HepG2 (cell line): ENCODE data around the gene EMC1. TPM values are rescaled to one million over a fixed set of nuclear protein-coding genes. Genes with fewer than 3 reads are reported as not detected.

ENCODE experiments used
- BRD4 ChIP-seq: sonication (generic); formaldehyde crosslinking; IDR thresholded peaks from 2 replicates; pipeline ENCODE4 v1.4.0; 2020; ENCODE audit warnings: missing genetic modification reagents
- EED ChIP-seq: sonication (generic); formaldehyde crosslinking; IDR thresholded peaks from 2 replicates; pipeline ENCODE4 v1.5.0; 2020; ENCODE audit warnings: mild to moderate bottlenecking, missing genetic modification reagents
- IRX3 ChIP-seq: sonication (generic); formaldehyde crosslinking; IDR thresholded peaks from 2 replicates; pipeline ENCODE4 v1.8.1; 2023; ENCODE audit warnings: mild to moderate bottlenecking, low read depth, missing genetic modification reagents, borderline replicate concordance
- JUNB ChIP-seq: sonication (generic); formaldehyde crosslinking; IDR thresholded peaks from 2 replicates; pipeline ENCODE4 v1.8.0; 2022; ENCODE audit warnings: missing genetic modification reagents, mild to moderate bottlenecking, borderline replicate concordance
- KAT7 ChIP-seq: IDR thresholded peaks from 2 replicates; pipeline ENCODE4 v1.6.1; 2018; ENCODE audit warnings: borderline replicate concordance, missing compliant biosample characterization
- MIER2 ChIP-seq: IDR thresholded peaks from 2 replicates; pipeline ENCODE4 v1.6.1; 2016; ENCODE audit warnings: missing biosample characterization, missing genetic modification reagents
- MZF1 ChIP-seq: sonication (generic); formaldehyde crosslinking; IDR thresholded peaks from 2 replicates; pipeline ENCODE4 v1.8.1; 2023; ENCODE audit warnings: mild to moderate bottlenecking, missing genetic modification reagents, borderline replicate concordance
- NCOA1 ChIP-seq: sonication (generic); formaldehyde crosslinking; IDR thresholded peaks from 2 replicates; pipeline ENCODE4 v1.9.0; 2021; ENCODE audit warnings: missing genetic modification reagents
- NR1H2 ChIP-seq: sonication (generic); formaldehyde crosslinking; IDR thresholded peaks from 2 replicates; pipeline ENCODE4 v1.8.1; 2022; ENCODE audit warnings: low read depth, missing genetic modification reagents, borderline replicate concordance
- ZFP36L2 ChIP-seq: sonication (generic); formaldehyde crosslinking; IDR thresholded peaks from 2 replicates; pipeline ENCODE4 v1.4.0; 2020; ENCODE audit warnings: missing genetic modification reagents
- ZIK1 ChIP-seq: sonication (generic); formaldehyde crosslinking; IDR thresholded peaks from 2 replicates; pipeline ENCODE4 v1.5.0; 2020; ENCODE audit warnings: mild to moderate bottlenecking, low read depth, missing genetic modification reagents, borderline replicate concordance
- ZMAT3 ChIP-seq: sonication (generic); formaldehyde crosslinking; conservative IDR thresholded peaks from 2 replicates; pipeline ENCODE4 v1.7.0; 2021; ENCODE audit warnings: missing genetic modification reagents
- ZNF17 ChIP-seq: sonication (generic); formaldehyde crosslinking; IDR thresholded peaks from 2 replicates; pipeline ENCODE4 v1.5.0; 2020; ENCODE audit warnings: mild to moderate bottlenecking, missing genetic modification reagents
- ZNF274 ChIP-seq: sonication (generic); formaldehyde crosslinking; IDR thresholded peaks from 2 replicates; pipeline ENCODE4 v1.5.1; 2020; ENCODE audit warnings: mild to moderate bottlenecking, missing genetic modification reagents
- ZNF282 ChIP-seq: fragments of 450-650 bp; IDR thresholded peaks from 2 replicates; pipeline ENCODE4 v1.6.1; 2018; ENCODE audit not compliant: partially characterized antibody
- ZNF317 ChIP-seq: sonication (generic); formaldehyde crosslinking; IDR thresholded peaks from 2 replicates; pipeline ENCODE4 v1.5.0; 2020; ENCODE audit warnings: mild to moderate bottlenecking, missing genetic modification reagents
- ZNF441 ChIP-seq: sonication (generic); formaldehyde crosslinking; IDR thresholded peaks from 2 replicates; pipeline ENCODE4 v1.7.0; 2021; ENCODE audit warnings: missing genetic modification reagents, borderline replicate concordance
- ZNF614 ChIP-seq: IDR thresholded peaks from 2 replicates; pipeline ENCODE4 v1.6.1; 2018; ENCODE audit warnings: missing biosample characterization, missing genetic modification reagents, inconsistent platforms, borderline replicate concordance
- ZNF724P ChIP-seq: sonication (generic); formaldehyde crosslinking; IDR thresholded peaks from 2 replicates; pipeline ENCODE4 v1.8.0; 2022; ENCODE audit warnings: missing genetic modification reagents, borderline replicate concordance
- ZNF841 ChIP-seq: sonication (generic); formaldehyde crosslinking; IDR thresholded peaks from 2 replicates; pipeline ENCODE4 v1.8.1; 2023; ENCODE audit warnings: missing genetic modification reagents, borderline replicate concordance
- polyA plus RNA-seq, 8 experiments: library from polyadenylated mRNA; depleted of rRNA in 3 of 8; stranded (reverse) in 7 of 8; unstranded in 1 of 8; fragments of >200 nt; fragmentation: Illumina TruSeq in 4 of 8; extraction: Trizol in 4 of 8; gene quantifications; 2 replicates each; pipeline versions ENCODE4 v1.2.1 to v1.2.3, GENCODE V29; 2011 to 2016; ENCODE audit warnings: low read depth in 4 of 8, missing spikeins in 1 of 8, mixed read lengths in 1 of 8; ENCODE audit not compliant: insufficient read depth in 1 of 8
- total RNA-seq, 5 experiments: library from RNA; depleted of rRNA; stranded (reverse); fragments of >200 nt; fragmentation: Illumina TruSeq; extraction: Trizol; gene quantifications; 2 replicates each; pipeline ENCODE4 v1.2.3, GENCODE V29; 2016; ENCODE audit warnings: low read depth in 1 of 5
- TF ChIP-seq, protein P1 (sequence below), 2 experiments: fragments of 450-650 bp in 1 of 2; sonication (generic) in 1 of 2; formaldehyde crosslinking in 1 of 2; IDR thresholded peaks; 2 replicates each; pipeline versions ENCODE4 v1.6.1 to v1.8.0; 2016 to 2022; ENCODE audit warnings: antibody characterized with exemption in 1 of 2, mild to moderate bottlenecking in 1 of 2, missing genetic modification reagents in 1 of 2

EMC1 gene
- total and polyA plus RNA-seq, 2 of the 13 experiments (the other 11 are each of a cell fraction or from before 2014, with no cell fraction given): 38.0 to 61.3 TPM

- TF ChIP-seq, protein P1, sequence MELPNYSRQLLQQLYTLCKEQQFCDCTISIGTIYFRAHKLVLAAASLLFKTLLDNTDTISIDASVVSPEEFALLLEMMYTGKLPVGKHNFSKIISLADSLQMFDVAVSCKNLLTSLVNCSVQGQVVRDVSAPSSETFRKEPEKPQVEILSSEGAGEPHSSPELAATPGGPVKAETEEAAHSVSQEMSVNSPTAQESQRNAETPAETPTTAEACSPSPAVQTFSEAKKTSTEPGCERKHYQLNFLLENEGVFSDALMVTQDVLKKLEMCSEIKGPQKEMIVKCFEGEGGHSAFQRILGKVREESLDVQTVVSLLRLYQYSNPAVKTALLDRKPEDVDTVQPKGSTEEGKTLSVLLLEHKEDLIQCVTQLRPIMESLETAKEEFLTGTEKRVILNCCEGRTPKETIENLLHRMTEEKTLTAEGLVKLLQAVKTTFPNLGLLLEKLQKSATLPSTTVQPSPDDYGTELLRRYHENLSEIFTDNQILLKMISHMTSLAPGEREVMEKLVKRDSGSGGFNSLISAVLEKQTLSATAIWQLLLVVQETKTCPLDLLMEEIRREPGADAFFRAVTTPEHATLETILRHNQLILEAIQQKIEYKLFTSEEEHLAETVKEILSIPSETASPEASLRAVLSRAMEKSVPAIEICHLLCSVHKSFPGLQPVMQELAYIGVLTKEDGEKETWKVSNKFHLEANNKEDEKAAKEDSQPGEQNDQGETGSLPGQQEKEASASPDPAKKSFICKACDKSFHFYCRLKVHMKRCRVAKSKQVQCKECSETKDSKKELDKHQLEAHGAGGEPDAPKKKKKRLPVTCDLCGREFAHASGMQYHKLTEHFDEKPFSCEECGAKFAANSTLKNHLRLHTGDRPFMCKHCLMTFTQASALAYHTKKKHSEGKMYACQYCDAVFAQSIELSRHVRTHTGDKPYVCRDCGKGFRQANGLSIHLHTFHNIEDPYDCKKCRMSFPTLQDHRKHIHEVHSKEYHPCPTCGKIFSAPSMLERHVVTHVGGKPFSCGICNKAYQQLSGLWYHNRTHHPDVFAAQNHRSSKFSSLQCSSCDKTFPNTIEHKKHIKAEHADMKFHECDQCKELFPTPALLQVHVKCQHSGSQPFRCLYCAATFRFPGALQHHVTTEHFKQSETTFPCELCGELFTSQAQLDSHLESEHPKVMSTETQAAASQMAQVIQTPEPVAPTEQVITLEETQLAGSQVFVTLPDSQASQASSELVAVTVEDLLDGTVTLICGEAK (IDR thresholded peaks at IDR 0.05): no peak
- TF ChIP-seq, protein P1 (CRISPR knock-in tag; IDR thresholded peaks at IDR 0.05): peak; percentile 71; the same call in 1 of the 2 replicates
- TF ChIP-seq ZNF841 (CRISPR knock-in tag) (no peak), ZIK1 (CRISPR knock-in tag) (peak; percentile 96), ZNF282 (no peak), KAT7 (CRISPR knock-in tag) (peak; percentile 62; the same call in 1 of the 2 replicates), JUNB (CRISPR knock-in tag) (no peak), ZNF17 (no peak), ZFP36L2 (CRISPR knock-in tag) (no peak), ZNF274 (CRISPR knock-in tag) (peak; percentile 79), ZNF724P (CRISPR knock-in tag) (peak; percentile 89; the same call in 1 of the 2 replicates), EED (CRISPR knock-in tag) (no peak; the same call in 1 of the 2 replicates), NCOA1 (CRISPR knock-in tag) (peak; percentile 68; the same call in 1 of the 2 replicates), MZF1 (CRISPR knock-in tag) (peak; percentile 39; the same call in 1 of the 2 replicates), BRD4 (0 out of 2 replicates have a peak, but pooled peaks have one; percentile 65), ZMAT3 (CRISPR knock-in tag) (peak; percentile 95), NR1H2 (peak; percentile 49; the same call in 1 of the 2 replicates), MIER2 (CRISPR knock-in tag) (peak; percentile 48), ZNF614 (CRISPR knock-in tag) (peak; percentile 55), ZNF441 (CRISPR knock-in tag) (peak; percentile 65), ZNF317 (no peak), IRX3 (CRISPR knock-in tag) (0 out of 2 replicates have a peak, but pooled peaks have one; percentile 27)
These were observed at the start of gene EMC1, which contains the start of gene MRTO4 (continued) for GRCh38 chr1:19251305-19252196.
